Upper lobe of right lung (tissue), 1 donor: ENCODE data around the gene IPO4. TPM values are rescaled to one million over a fixed set of nuclear protein-coding genes. Genes with fewer than 3 reads are reported as not detected.

Source experiments
- ATAC-seq: fragments of 200-7000 bp; cut with Tn5 transposase; one replicate; pipeline ENCODE4 v1.9.1; 2020; ENCODE audit warnings: mild to moderate bottlenecking, moderate library complexity
- DNase-seq: peaks from one replicate; pipeline ENCODE4 v3.0.0-alpha.2; 2020
- H3K27ac ChIP-seq: fragments of 200-600 bp; one replicate; pipeline ENCODE4 v1.8.0; 2022
- H3K27me3 ChIP-seq: fragments of 200-600 bp; one replicate; pipeline ENCODE4 v1.8.0; 2022; ENCODE audit warnings: mild to moderate bottlenecking
- H3K36me3 ChIP-seq: fragments of 200-600 bp; one replicate; pipeline ENCODE4 v1.8.0; 2022
- H3K4me1 ChIP-seq: fragments of 200-600 bp; one replicate; pipeline ENCODE4 v1.8.0; 2022
- H3K4me3 ChIP-seq: fragments of 200-600 bp; one replicate; pipeline ENCODE4 v1.8.0; 2022; ENCODE audit warnings: mild to moderate bottlenecking
- H3K9me3 ChIP-seq: fragments of 200-600 bp; one replicate; pipeline ENCODE4 v1.8.0; 2022
- CTCF ChIP-seq: fragments of 200-600 bp; IDR thresholded peaks from one replicate; pipeline ENCODE4 v1.8.0; 2022; ENCODE audit warnings: antibody characterized with exemption
- intact Hi-C: fragments of 100-400 bp; cut with DNase I; formaldehyde crosslinking; loops from one replicate; pipeline ENCODE4 v1.11.0; 2022
- total RNA-seq: library from RNA; stranded (reverse); fragmentation: NEBNext Ultra II Directional; extraction: Animal tissue kit (Norgen Biotek cat#: 25700); gene quantifications from one replicate; pipeline ENCODE4 v1.2.1, GENCODE V29; 2021
- donor health status: DM: no; HTN: yes; CAD: no; lungs with severe emphysema.

The IPO4 gene
- total RNA-seq, 1 donor from 2014 or later = 25.1 TPM

DNA sequence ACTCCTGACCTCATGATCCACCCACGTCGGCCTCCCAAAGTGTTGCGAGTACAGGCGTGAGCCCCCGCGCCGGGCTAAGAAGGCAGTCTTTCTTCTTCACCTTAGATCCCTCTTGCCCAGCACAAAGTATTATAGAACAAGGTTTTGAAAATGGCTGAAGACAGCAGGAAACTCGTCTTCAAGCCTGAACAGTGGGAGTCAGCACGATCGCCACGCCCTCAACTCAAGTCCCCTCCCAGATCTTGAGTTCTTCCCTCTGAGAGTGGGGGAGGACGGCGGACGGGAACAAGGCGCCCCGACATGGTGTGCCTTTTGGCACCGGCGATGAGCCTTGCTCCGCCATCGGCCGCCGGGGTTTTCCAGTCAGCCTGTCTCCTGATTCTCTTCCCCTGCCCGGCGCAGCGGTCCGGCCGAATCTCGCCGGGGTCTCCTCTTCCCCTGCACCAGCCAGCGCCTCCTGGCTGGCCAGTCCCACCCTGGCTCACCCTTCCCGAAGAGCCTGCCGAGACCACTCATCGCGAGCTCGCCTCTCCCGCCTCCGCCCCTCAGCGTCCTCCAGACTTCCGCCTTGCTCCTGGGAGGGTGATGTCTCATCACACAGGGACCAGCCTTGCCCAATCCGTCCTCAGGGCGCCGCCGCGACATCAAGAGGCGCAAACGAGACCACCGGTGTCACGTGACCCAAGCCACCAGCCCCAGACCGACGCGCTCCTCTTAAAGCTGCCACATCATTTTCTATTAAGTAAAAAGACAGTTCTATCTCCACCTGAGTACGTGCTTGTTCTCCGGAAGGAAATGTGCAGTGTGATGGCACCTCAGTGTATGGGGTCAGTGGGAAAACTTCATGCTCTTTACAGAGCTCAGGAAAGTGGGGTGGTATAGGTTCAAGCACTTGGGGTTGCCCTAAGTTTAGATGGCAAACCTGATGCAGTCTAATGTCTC lies 24.6 kb upstream of the IPO4 start, which contains the start of gene CHMP4A:
Gene CHMP4A (minus strand): TSS at position 565 of the 942 bp plus-strand sequence. CDS start 49 bp downstream, at position 516.
- H3K9me3 ChIP-seq = no peaks in the 10 kb centered on the region
- peaks cover 37% of the 10 kb centered on the region for H3K36me3 ChIP-seq
- peak within 1 kb of the TSS; percentile 67 for H3K4me3 ChIP-seq
- DNase-seq (peak; percentile 99), ATAC-seq (peak; percentile 93)
- TF ChIP-seq CTCF = peak; percentile 8
- peak within 1 kb of the TSS; percentile 96 for H3K27ac ChIP-seq
- H3K4me1 ChIP-seq = peaks cover 10% of the 10 kb centered on the region
- no peaks in the 10 kb centered on the region for H3K27me3 ChIP-seq
- intact Hi-C loops = no loop called here

- H3K36me3 ChIP-seq = peaks cover 48% of the 10 kb centered on the region
- H3K4me3 ChIP-seq = no peak overlapping the region
- H3K27ac ChIP-seq = no peak overlapping the region
- peaks cover 10% of the 10 kb centered on the region for H3K4me1 ChIP-seq
- DNase-seq (no peak), ATAC-seq (no peak)
- no peaks in the 10 kb centered on the region for H3K9me3 ChIP-seq
- intact Hi-C loops = no loop called here
- no peaks in the 10 kb centered on the region for H3K27me3 ChIP-seq
- no peak for TF ChIP-seq CTCF
Measured at GRCh38 chr14:24211311-24211710, 22.7 kb upstream of the IPO4 start.

GRCh38 chr14:24207625-24208024 lies 19.0 kb upstream of the IPO4 start:
- H3K9me3 ChIP-seq = no peaks in the 10 kb centered on the region
- peaks cover 61% of the 10 kb centered on the region for H3K36me3 ChIP-seq
- no peak for TF ChIP-seq CTCF

DNA sequence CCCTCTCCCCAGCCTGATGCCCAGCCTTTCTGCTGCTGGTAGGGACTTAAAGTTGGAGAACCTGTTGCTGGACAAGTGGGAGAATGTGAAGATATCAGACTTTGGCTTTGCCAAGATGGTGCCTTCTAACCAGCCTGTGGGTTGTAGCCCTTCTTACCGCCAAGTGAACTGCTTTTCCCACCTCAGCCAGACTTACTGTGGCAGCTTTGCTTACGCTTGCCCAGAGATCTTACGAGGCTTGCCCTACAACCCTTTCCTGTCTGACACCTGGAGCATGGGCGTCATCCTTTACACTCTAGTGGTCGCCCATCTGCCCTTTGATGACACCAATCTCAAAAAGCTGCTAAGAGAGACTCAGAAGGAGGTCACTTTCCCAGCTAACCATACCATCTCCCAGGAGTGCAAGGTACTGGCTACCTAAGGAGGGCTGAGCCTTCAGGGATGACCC lies 18.5 kb upstream of the IPO4 start:
- Histone ChIP-seq H3K4me3 (no peak overlapping the region), H3K4me1 (peaks cover 2% of the 10 kb centered on the region), H3K27ac (no peak overlapping the region), H3K36me3 (peaks cover 65% of the 10 kb centered on the region), H3K9me3 (no peaks in the 10 kb centered on the region), H3K27me3 (no peaks in the 10 kb centered on the region)
- ATAC-seq = no peak
- DNase-seq = no peak
- no peak for TF ChIP-seq CTCF
- intact Hi-C loops = no loop called here

More at GRCh38 chr14:24207625-24208024, 19.0 kb upstream of the IPO4 start:
- no peaks in the 10 kb centered on the region for H3K27me3 ChIP-seq
- DNase-seq = no peak
- peaks cover 6% of the 10 kb centered on the region for H3K4me1 ChIP-seq
- no peak for ATAC-seq
- H3K27ac ChIP-seq = no peak overlapping the region
- H3K4me3 ChIP-seq = no peak overlapping the region
- intact Hi-C loops = no loop called here

GRCh38 chr14:24206260-24207103 lies 17.9 kb upstream of the IPO4 start:
- Histone ChIP-seq H3K4me3 (no peak overlapping the region), H3K27ac (no peak overlapping the region), H3K4me1 (no peaks in the 10 kb centered on the region), H3K36me3 (peaks cover 70% of the 10 kb centered on the region), H3K27me3 (no peaks in the 10 kb centered on the region), H3K9me3 (no peaks in the 10 kb centered on the region)
- ATAC-seq = no peak
- intact Hi-C loops = no loop called here
- no peak for TF ChIP-seq CTCF
- no peak for DNase-seq
